Measurements from ENCODE around the gene AGAP1. TPM values are rescaled to one million over a fixed set of nuclear protein-coding genes. Genes with fewer than 3 reads are reported as not detected.

AGAP1 gene
- total and polyA plus RNA-seq, 4 donors, result 2.0 to 8.5 (median 5.4) TPM

DNA sequence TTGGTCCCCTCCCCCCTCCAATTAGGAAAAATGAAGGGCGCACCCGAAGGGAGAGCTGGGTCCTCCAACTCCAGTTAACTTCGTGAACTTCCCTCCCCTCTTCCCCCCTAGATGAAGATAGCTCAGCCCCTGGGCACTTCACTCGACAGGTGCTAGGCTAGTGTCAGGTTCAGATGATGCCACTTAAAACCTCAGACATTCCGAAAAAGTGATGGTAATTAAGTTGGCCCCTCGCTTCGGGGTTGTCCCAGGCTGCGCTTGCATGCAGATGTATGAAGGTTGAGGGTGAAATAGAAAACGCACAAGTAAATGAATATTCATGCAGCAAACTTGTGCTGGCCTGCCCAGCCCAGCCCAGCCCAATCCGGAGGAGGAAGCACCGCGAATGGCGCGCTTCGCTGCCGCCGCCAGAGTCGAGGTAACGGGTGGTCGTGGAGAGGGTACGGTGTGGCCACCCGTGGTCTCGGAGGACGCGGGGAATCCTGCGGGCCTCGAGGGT is 677.4 kb downstream of the AGAP1 start:
- H3K27me3 ChIP-seq (ENCODE audit: control insufficient read depth in 4 of 4, insufficient read depth in 4 of 4, low read length in 3 of 4), result peaks cover 0 to 41% (median 30%) of the 10 kb centered on the region in 4 donors
- no peak for DNase-seq (ENCODE audit: low spot score)
- no peak overlapping the region for H3K4me3 ChIP-seq (ENCODE audit: low read depth in 1 of 3, low read length in 3 of 3)
- H3K9me3 ChIP-seq (ENCODE audit: control insufficient read depth in 4 of 4, low read length in 3 of 4), result no peaks in the 10 kb centered on the region
- H3K36me3 ChIP-seq (ENCODE audit: control insufficient read depth in 4 of 4, insufficient read depth in 3 of 4, low read depth in 1 of 4, low read length in 3 of 4), result no peaks in the 10 kb centered on the region
- TF ChIP-seq YY1 (IDR thresholded peaks at IDR 0.05), result no peak
- no peak for TF ChIP-seq JUND (IDR thresholded peaks at IDR 0.05)
- TF ChIP-seq, protein P1, sequence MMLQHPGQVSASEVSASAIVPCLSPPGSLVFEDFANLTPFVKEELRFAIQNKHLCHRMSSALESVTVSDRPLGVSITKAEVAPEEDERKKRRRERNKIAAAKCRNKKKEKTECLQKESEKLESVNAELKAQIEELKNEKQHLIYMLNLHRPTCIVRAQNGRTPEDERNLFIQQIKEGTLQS (IDR thresholded peaks at IDR 0.05), result no peak
- TF ChIP-seq FOXA1 (IDR thresholded peaks at IDR 0.05), result no peak
- no peak for TF ChIP-seq CTCF (IDR thresholded peaks at IDR 0.05; ENCODE audit: low read depth, low read length, missing input control)
- no peak for TF ChIP-seq RAD21 (IDR thresholded peaks at IDR 0.05)
- TF ChIP-seq RXRA (IDR thresholded peaks at IDR 0.05), result no peak
- TF ChIP-seq HNF4A (conservative IDR thresholded peaks at IDR 0.05), result no peak
- no peak overlapping the region for H3K9ac ChIP-seq (ENCODE audit: low read depth in 1 of 2, low read length in 2 of 2)
- peaks cover 8 to 26% (median 18%) of the 10 kb centered on the region in 4 donors for H3K4me1 ChIP-seq (ENCODE audit: control insufficient read depth in 4 of 4, insufficient read depth in 4 of 4, low read length in 3 of 4)
- 5% methylated on average over 27 of the region's 27 CpGs for WGBS
- no peak overlapping the region for H3K27ac ChIP-seq (ENCODE audit: low read depth in 1 of 2, low read length in 2 of 2)

DNA sequence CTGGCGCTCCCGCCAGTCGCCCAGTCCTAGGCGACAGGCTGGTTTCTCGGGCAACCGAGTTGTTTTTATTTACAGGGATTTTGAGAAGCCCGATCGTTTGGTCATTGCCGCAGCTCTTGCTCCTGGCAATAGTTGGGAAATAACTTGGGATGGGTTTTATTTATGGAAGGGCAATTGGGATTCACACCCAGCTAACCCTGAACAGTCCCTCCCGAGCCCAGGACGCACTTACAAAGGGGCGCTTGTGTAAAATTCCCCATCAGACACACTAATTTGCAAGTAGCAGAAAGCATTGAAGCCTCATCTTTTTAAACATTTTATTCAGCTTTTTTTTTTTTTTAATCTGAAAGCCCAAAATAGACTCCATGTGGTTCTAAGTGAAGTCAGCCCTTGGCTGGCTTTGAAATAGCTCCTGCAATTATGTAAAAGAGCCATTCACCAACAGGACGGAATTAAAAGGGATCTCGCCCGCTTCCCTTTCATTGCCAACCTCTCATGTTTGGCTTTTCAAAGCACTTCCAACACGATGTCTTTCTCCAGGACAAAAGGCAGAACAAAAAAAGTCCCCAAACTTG is 677.9 kb downstream of the AGAP1 start:
- 10% methylated on average over 16 of the region's 16 CpGs for WGBS
- Histone ChIP-seq H3K27me3 (ENCODE audit: control insufficient read depth in 4 of 4, insufficient read depth in 4 of 4, low read length in 3 of 4) (peaks cover 0 to 39% (median 30%) of the 10 kb centered on the region in 4 donors), H3K4me1 (ENCODE audit: control insufficient read depth in 4 of 4, insufficient read depth in 4 of 4, low read length in 3 of 4) (peaks cover 4 to 21% (median 15%) of the 10 kb centered on the region in 4 donors), H3K9ac (ENCODE audit: low read depth in 1 of 2, low read length in 2 of 2) (no peak overlapping the region), H3K27ac (ENCODE audit: low read depth in 1 of 2, low read length in 2 of 2) (no peak overlapping the region), H3K9me3 (ENCODE audit: control insufficient read depth in 4 of 4, low read length in 3 of 4) (no peaks in the 10 kb centered on the region), H3K36me3 (ENCODE audit: control insufficient read depth in 4 of 4, insufficient read depth in 3 of 4, low read depth in 1 of 4, low read length in 3 of 4) (no peaks in the 10 kb centered on the region), H3K4me3 (ENCODE audit: low read depth in 1 of 3, low read length in 3 of 3) (no peak overlapping the region)
- TF ChIP-seq YY1 (IDR thresholded peaks at IDR 0.05), result no peak
- TF ChIP-seq GABPA (IDR thresholded peaks at IDR 0.05 in 1 of 2, conservative IDR thresholded peaks at IDR 0.05 in 1 of 2), result no peak
- TF ChIP-seq JUND (IDR thresholded peaks at IDR 0.05), result no peak
- TF ChIP-seq HNF4A (conservative IDR thresholded peaks at IDR 0.05), result no peak
- no peak for TF ChIP-seq SP1 (IDR thresholded peaks at IDR 0.05)
- TF ChIP-seq FOXA1 (IDR thresholded peaks at IDR 0.05), result no peak
- TF ChIP-seq, protein P1 (IDR thresholded peaks at IDR 0.05), result no peak
- DNase-seq (ENCODE audit: low spot score), result no peak

DNA sequence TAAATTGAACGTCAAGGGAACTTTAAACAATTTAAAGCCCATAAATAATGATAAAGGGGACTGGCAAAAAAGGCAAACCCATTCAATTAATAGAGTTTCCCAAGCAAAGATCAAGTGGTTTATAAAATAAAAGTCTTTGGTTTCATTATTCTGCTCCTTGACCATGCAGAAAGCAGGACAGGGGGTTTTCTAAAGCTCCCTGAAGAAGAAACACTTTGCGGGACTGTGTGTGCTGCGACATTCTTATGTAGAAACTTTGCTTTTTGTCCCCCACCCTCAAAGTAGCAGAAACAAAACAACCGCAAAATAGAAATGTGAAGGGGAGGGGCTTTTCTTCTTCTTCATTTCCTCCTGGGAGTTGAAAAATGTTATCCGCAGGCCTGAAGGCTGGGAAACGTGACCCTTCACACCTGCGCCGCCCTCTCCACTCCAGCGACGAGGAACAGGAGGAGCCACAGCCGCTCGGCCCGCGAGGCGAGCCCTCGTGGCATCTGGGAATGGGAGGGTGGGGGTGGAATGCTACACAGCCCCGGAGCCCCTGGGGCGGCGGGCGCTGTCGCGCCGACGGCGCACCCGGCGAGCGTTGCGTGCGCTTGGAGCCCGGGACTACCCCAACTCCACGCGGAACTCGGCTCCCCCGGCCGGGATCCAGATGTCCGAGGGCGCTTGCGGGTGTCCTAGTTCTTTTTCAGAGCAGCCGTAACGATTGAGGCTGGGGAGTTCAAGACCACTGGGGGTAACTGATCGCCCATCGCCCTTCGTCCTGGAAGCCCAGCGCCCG is 678.6 kb downstream of the AGAP1 start:
- no peaks in the 10 kb centered on the region for H3K36me3 ChIP-seq (ENCODE audit: control insufficient read depth in 4 of 4, insufficient read depth in 3 of 4, low read depth in 1 of 4, low read length in 3 of 4)
- 4% methylated on average over 46 of the region's 46 CpGs for WGBS
- H3K27ac ChIP-seq (ENCODE audit: low read depth in 1 of 2, low read length in 2 of 2), result no peak overlapping the region
- H3K4me3 ChIP-seq (ENCODE audit: low read depth in 1 of 3, low read length in 3 of 3), result no peak overlapping the region
- TF ChIP-seq FOXA2 (IDR thresholded peaks at IDR 0.05), result no peak
- no peak for TF ChIP-seq ZBTB33 (IDR thresholded peaks at IDR 0.05)
- TF ChIP-seq NR2F2 (IDR thresholded peaks at IDR 0.05), result no peak
- TF ChIP-seq, protein P1 (IDR thresholded peaks at IDR 0.05), result no peak
- no peak for TF ChIP-seq GABPA (IDR thresholded peaks at IDR 0.05 in 1 of 2, conservative IDR thresholded peaks at IDR 0.05 in 1 of 2)
- TF ChIP-seq HNF4G (IDR thresholded peaks at IDR 0.05), result no peak
- no peak for TF ChIP-seq SP1 (IDR thresholded peaks at IDR 0.05)
- TF ChIP-seq RAD21 (IDR thresholded peaks at IDR 0.05), result no peak
- no peak for TF ChIP-seq REST (IDR thresholded peaks at IDR 0.05)
- no peak for TF ChIP-seq JUND (IDR thresholded peaks at IDR 0.05)
- TF ChIP-seq TAF1 (conservative IDR thresholded peaks at IDR 0.05), result no peak
- no peak overlapping the region for H3K9ac ChIP-seq (ENCODE audit: low read depth in 1 of 2, low read length in 2 of 2)
- no peak for DNase-seq (ENCODE audit: low spot score)
- peaks cover 0 to 38% (median 30%) of the 10 kb centered on the region in 4 donors for H3K27me3 ChIP-seq (ENCODE audit: control insufficient read depth in 4 of 4, insufficient read depth in 4 of 4, low read length in 3 of 4)
- no peaks in the 10 kb centered on the region for H3K9me3 ChIP-seq (ENCODE audit: control insufficient read depth in 4 of 4, low read length in 3 of 4)
- H3K4me1 ChIP-seq (ENCODE audit: control insufficient read depth in 4 of 4, insufficient read depth in 4 of 4, low read length in 3 of 4), result peaks cover 0 to 14% (median 11%) of the 10 kb centered on the region in 4 donors

Measured in liver (tissue), 9 donors.